Mesenchymal stem cell (in vitro differentiated cells and primary cell): Measurements from ENCODE around the gene MINDY3.

Source experiments
- DNase-seq: peaks from one replicate; pipeline ENCODE4 v3.0.0-alpha.2; 2013
- H2AFZ ChIP-seq: one replicate; pipeline ENCODE4 v1.6.1; 2013; ENCODE audit warnings: low read depth, mild to moderate bottlenecking, control low read depth, inconsistent platforms, low read length, moderate library complexity
- H2AK5ac ChIP-seq: 2 replicates; pipeline ENCODE4 v1.6.1; 2013; ENCODE audit warnings: low read length, moderate library complexity, mild to moderate bottlenecking, inconsistent platforms; ENCODE audit not compliant: severe bottlenecking
- H2BK120ac ChIP-seq: one replicate; pipeline ENCODE4 v1.6.1; 2013; ENCODE audit warnings: low read depth, mild to moderate bottlenecking, inconsistent platforms, low read length, moderate library complexity
- H2BK12ac ChIP-seq, 2 experiments: one replicate each; pipeline ENCODE4 v1.6.1; 2013; ENCODE audit warnings: inconsistent platforms in 2 of 2, low read length in 2 of 2, mild to moderate bottlenecking in 2 of 2, moderate library complexity in 2 of 2, control low read depth in 1 of 2
- H2BK15ac ChIP-seq: one replicate; pipeline ENCODE4 v1.6.1; 2013; ENCODE audit warnings: mild to moderate bottlenecking, low read depth, inconsistent platforms; ENCODE audit not compliant: poor library complexity, severe bottlenecking
- H2BK5ac ChIP-seq: 2 replicates; pipeline ENCODE4 v1.6.1; 2013; ENCODE audit warnings: low read depth, mild to moderate bottlenecking, low read length, control low read depth, inconsistent platforms; ENCODE audit not compliant: poor library complexity, severe bottlenecking
- H3K14ac ChIP-seq, 2 experiments: one replicate each; pipeline ENCODE4 v1.6.1; 2013; ENCODE audit warnings: inconsistent platforms in 2 of 2, low read length in 2 of 2, control low read depth in 1 of 2, mild to moderate bottlenecking in 1 of 2, moderate library complexity in 1 of 2
- H3K18ac ChIP-seq, 2 experiments: one replicate each; pipeline ENCODE4 v1.6.1; 2013; ENCODE audit warnings: inconsistent platforms in 2 of 2, low read length in 2 of 2, control low read depth in 1 of 2, low read depth in 1 of 2, mild to moderate bottlenecking in 1 of 2
- H3K23ac ChIP-seq, 2 experiments: one replicate each; pipeline ENCODE4 v1.6.1; 2013; ENCODE audit warnings: inconsistent platforms in 2 of 2, low read length in 2 of 2, mild to moderate bottlenecking in 2 of 2, moderate library complexity in 2 of 2, control low read depth in 1 of 2
- H3K27ac ChIP-seq: 2 replicates; pipeline ENCODE4 v1.5.1; 2013; ENCODE audit warnings: mild to moderate bottlenecking, moderate library complexity, low read length, control low read depth, inconsistent platforms; ENCODE audit not compliant: poor library complexity, severe bottlenecking
- H3K27me3 ChIP-seq, 2 experiments: 2 replicates each; pipeline versions ENCODE4 v1.6.1 to v1.7.0; 2013; ENCODE audit warnings: low read length in 2 of 2, mild to moderate bottlenecking in 2 of 2, moderate library complexity in 2 of 2, control low read depth in 1 of 2, inconsistent platforms in 1 of 2; ENCODE audit not compliant: control insufficient read depth in 1 of 2, insufficient read depth in 1 of 2
- H3K36me3 ChIP-seq, 2 experiments: 2 replicates each; pipeline versions ENCODE4 v1.6.1 to v1.7.0; 2013; ENCODE audit warnings: low read length in 2 of 2, control low read depth in 1 of 2, inconsistent platforms in 1 of 2, low read depth in 1 of 2, mild to moderate bottlenecking in 1 of 2; ENCODE audit not compliant: insufficient read depth in 2 of 2, control insufficient read depth in 1 of 2
- H3K4ac ChIP-seq, 2 experiments: one replicate each; pipeline ENCODE4 v1.6.1; 2013; ENCODE audit warnings: inconsistent platforms in 2 of 2, low read length in 2 of 2, mild to moderate bottlenecking in 2 of 2, moderate library complexity in 2 of 2, control low read depth in 1 of 2, low read depth in 1 of 2
- H3K4me1 ChIP-seq: 2 replicates; pipeline ENCODE4 v1.6.1; 2013; ENCODE audit warnings: low read depth, low read length, control low read depth; ENCODE audit not compliant: control insufficient read depth, insufficient read depth
- H3K4me2 ChIP-seq: 2 replicates; pipeline ENCODE4 v1.6.1; 2013; ENCODE audit warnings: low read length, mild to moderate bottlenecking, inconsistent platforms; ENCODE audit not compliant: poor library complexity, severe bottlenecking
- H3K4me3 ChIP-seq, 2 experiments: 2 replicates each; pipeline versions ENCODE4 v1.5.1 to v1.7.0; 2013; ENCODE audit warnings: low read length in 2 of 2, mild to moderate bottlenecking in 2 of 2, control low read depth in 1 of 2, low read depth in 1 of 2; ENCODE audit not compliant: insufficient read depth in 1 of 2
- H3K79me1 ChIP-seq: replicated peaks from 2 replicates; pipeline ENCODE4 v1.6.1; 2013; ENCODE audit warnings: mild to moderate bottlenecking, control low read depth, low read length, inconsistent platforms; ENCODE audit not compliant: poor library complexity, severe bottlenecking
- H3K9ac ChIP-seq: 2 replicates; pipeline ENCODE4 v1.7.0; 2013; ENCODE audit warnings: mild to moderate bottlenecking, low read length, moderate library complexity
- H3K9me3 ChIP-seq: 2 replicates; pipeline ENCODE4 v1.7.0; 2013; ENCODE audit warnings: mild to moderate bottlenecking, low read length; ENCODE audit not compliant: control insufficient read depth
- H4K8ac ChIP-seq: one replicate; pipeline ENCODE4 v1.6.1; 2013; ENCODE audit warnings: inconsistent platforms, mild to moderate bottlenecking, low read length, moderate library complexity
- H4K91ac ChIP-seq: one replicate; pipeline ENCODE4 v1.6.1; 2013; ENCODE audit warnings: mild to moderate bottlenecking, low read length, inconsistent platforms
- WGBS: methylation state at CpG from one replicate; pipeline ENCODE4 v1.1.7; 2013; ENCODE audit warnings: mixed read lengths; 5-methylcytosine and 5-hydroxymethylcytosine counted together

The MINDY3 gene

GRCh38 chr10:15896654-15897053 is 36.3 kb upstream of the MINDY3 start:
- no peak overlapping the region for H3K18ac ChIP-seq
- H2BK5ac ChIP-seq = no peak overlapping the region
- no peaks in the 10 kb centered on the region for H3K79me1 ChIP-seq

GRCh38 chr10:15884447-15884846 is 24.1 kb upstream of the MINDY3 start:
- WGBS = 84% methylated on average over 3 of the region's 3 CpGs
- no peak overlapping the region for H3K14ac ChIP-seq

More at GRCh38 chr10:15896654-15897053, 36.3 kb upstream of the MINDY3 start:
- Histone ChIP-seq H4K8ac (no peak overlapping the region), H3K4me3 (no peak overlapping the region), H3K4ac (no peak overlapping the region), H3K23ac (no peak overlapping the region), H3K27me3 (peaks cover 3 to 12% of the 10 kb centered on the region in 2 experiments), H2BK120ac (no peak overlapping the region), H3K27ac (no peak overlapping the region), H3K9me3 (no peaks in the 10 kb centered on the region), H3K4me1 (no peaks in the 10 kb centered on the region), H2BK12ac (no peak overlapping the region), H2BK15ac (no peak overlapping the region), H3K14ac (no peak overlapping the region), H2AFZ (no peak overlapping the region), H3K36me3 (no peaks in the 10 kb centered on the region), H3K4me2 (no peak overlapping the region), H3K9ac (no peak overlapping the region), H4K91ac (no peak overlapping the region), H2AK5ac (no peak overlapping the region)
- DNase-seq = no peak
- 89% methylated on average over 4 of the region's 4 CpGs for WGBS

GRCh38 chr10:15881542-15881941 is 21.2 kb upstream of the MINDY3 start:
- no peak overlapping the region for H3K27ac ChIP-seq
- H3K23ac ChIP-seq = no peak overlapping the region
- no peaks in the 10 kb centered on the region for H3K36me3 ChIP-seq
- H3K4me3 ChIP-seq = no peak overlapping the region
- H2BK120ac ChIP-seq = no peak overlapping the region
- H3K14ac ChIP-seq = no peak overlapping the region
- H2BK12ac ChIP-seq = no peak overlapping the region
- no peak overlapping the region for H2BK15ac ChIP-seq
- H3K4me2 ChIP-seq = no peak overlapping the region
- DNase-seq = no peak
- no peak overlapping the region for H3K9ac ChIP-seq
- no peak overlapping the region for H2AK5ac ChIP-seq
- H3K27me3 ChIP-seq = peaks cover 36 to 58% of the 10 kb centered on the region in 2 experiments
- no peak overlapping the region for H2AFZ ChIP-seq
- no peak overlapping the region for H4K91ac ChIP-seq
- no peak overlapping the region for H2BK5ac ChIP-seq
- no peak overlapping the region for H3K4ac ChIP-seq
- no peaks in the 10 kb centered on the region for H3K9me3 ChIP-seq
- H3K4me1 ChIP-seq = peaks cover 7% of the 10 kb centered on the region
- H3K79me1 ChIP-seq = no peaks in the 10 kb centered on the region
- no peak overlapping the region for H4K8ac ChIP-seq
- WGBS = no CpG with 5 or more reads among the region's 1 CpG
- no peak overlapping the region for H3K18ac ChIP-seq

More at GRCh38 chr10:15884447-15884846, 24.1 kb upstream of the MINDY3 start:
- Histone ChIP-seq H2AFZ (no peak overlapping the region), H3K4me1 (no peaks in the 10 kb centered on the region), H3K18ac (no peak overlapping the region), H3K4me3 (no peak overlapping the region), H3K9ac (no peak overlapping the region), H3K4ac (no peak overlapping the region), H4K8ac (no peak overlapping the region), H3K23ac (no peak overlapping the region), H3K27ac (no peak overlapping the region), H3K9me3 (no peaks in the 10 kb centered on the region), H2BK120ac (no peak overlapping the region), H3K27me3 (peaks cover 31 to 49% of the 10 kb centered on the region in 2 experiments), H2BK12ac (no peak overlapping the region), H3K79me1 (no peaks in the 10 kb centered on the region), H3K36me3 (no peaks in the 10 kb centered on the region), H2BK15ac (no peak overlapping the region), H2BK5ac (no peak overlapping the region), H4K91ac (no peak overlapping the region), H2AK5ac (no peak overlapping the region), H3K4me2 (no peak overlapping the region)
- DNase-seq = no peak

- no peak overlapping the region for H4K8ac ChIP-seq
- no peak overlapping the region for H2BK12ac ChIP-seq
- H3K9me3 ChIP-seq = no peaks in the 10 kb centered on the region
- H3K27me3 ChIP-seq = peaks cover 31 to 42% of the 10 kb centered on the region in 2 experiments
- no peak overlapping the region for H3K9ac ChIP-seq
- H2AK5ac ChIP-seq = no peak overlapping the region
- no peak overlapping the region for H3K4me2 ChIP-seq
- H3K4me1 ChIP-seq = peaks cover 7% of the 10 kb centered on the region
- H3K23ac ChIP-seq = no peak overlapping the region
- H3K4me3 ChIP-seq = no peak overlapping the region
- H3K18ac ChIP-seq = no peak overlapping the region
- H2BK15ac ChIP-seq = no peak overlapping the region
- DNase-seq = no peak
- no peaks in the 10 kb centered on the region for H3K79me1 ChIP-seq
- H3K14ac ChIP-seq = no peak overlapping the region
- no peaks in the 10 kb centered on the region for H3K36me3 ChIP-seq
- H2AFZ ChIP-seq = no peak overlapping the region
- H2BK5ac ChIP-seq = no peak overlapping the region
- H2BK120ac ChIP-seq = no peak overlapping the region
- no peak overlapping the region for H3K4ac ChIP-seq
- 6% methylated on average over 1 of the region's 1 CpG for WGBS
- no peak overlapping the region for H4K91ac ChIP-seq
- H3K27ac ChIP-seq = no peak overlapping the region
These were observed 19.4 kb upstream of the MINDY3 start for GRCh38 chr10:15879663-15880062.
